Measurements from ENCODE around the gene SESN1.

GRCh38 chr6:108988765-108989164 is 105.9 kb downstream of the SESN1 start:
- TF ChIP-seq, protein P1, sequence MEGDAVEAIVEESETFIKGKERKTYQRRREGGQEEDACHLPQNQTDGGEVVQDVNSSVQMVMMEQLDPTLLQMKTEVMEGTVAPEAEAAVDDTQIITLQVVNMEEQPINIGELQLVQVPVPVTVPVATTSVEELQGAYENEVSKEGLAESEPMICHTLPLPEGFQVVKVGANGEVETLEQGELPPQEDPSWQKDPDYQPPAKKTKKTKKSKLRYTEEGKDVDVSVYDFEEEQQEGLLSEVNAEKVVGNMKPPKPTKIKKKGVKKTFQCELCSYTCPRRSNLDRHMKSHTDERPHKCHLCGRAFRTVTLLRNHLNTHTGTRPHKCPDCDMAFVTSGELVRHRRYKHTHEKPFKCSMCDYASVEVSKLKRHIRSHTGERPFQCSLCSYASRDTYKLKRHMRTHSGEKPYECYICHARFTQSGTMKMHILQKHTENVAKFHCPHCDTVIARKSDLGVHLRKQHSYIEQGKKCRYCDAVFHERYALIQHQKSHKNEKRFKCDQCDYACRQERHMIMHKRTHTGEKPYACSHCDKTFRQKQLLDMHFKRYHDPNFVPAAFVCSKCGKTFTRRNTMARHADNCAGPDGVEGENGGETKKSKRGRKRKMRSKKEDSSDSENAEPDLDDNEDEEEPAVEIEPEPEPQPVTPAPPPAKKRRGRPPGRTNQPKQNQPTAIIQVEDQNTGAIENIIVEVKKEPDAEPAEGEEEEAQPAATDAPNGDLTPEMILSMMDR (IDR thresholded peaks at IDR 0.05; ENCODE audit: low read length), result no peak
- TF ChIP-seq EZH2phosphoT487 (IDR thresholded peaks at IDR 0.05; ENCODE audit: low read length), result no peak
